NCI-H1417 treated with DMSO at 0.1 percent for 48 hours (cell line): ENCODE results near the gene OR52K1.
"Not testable (repeated sequence)": the region's sequence is repeated elsewhere in the genome, so short reads cannot be mapped to it uniquely, and the experiment has no call there.

ENCODE experiments used
- DNase-seq: peaks from one replicate; lab custom pipeline; 2025; lab: John Stamatoyannopoulos, UW

Gene OR52K1

GRCh38 chr11:4491878-4492606, 9.6 kb downstream of the OR52K1 start:
- no peak for DNase-seq

- no peak for DNase-seq
These were observed 11.0 kb downstream of the OR52K1 start for GRCh38 chr11:4493480-4493818.

GRCh38 chr11:4495487-4495886, 13.0 kb downstream of the OR52K1 start:
- DNase-seq = no peak

- no peak for DNase-seq
These were observed 13.5 kb downstream of the OR52K1 start for GRCh38 chr11:4495986-4496385.

GRCh38 chr11:4496557-4497248, 14.3 kb downstream of the OR52K1 start:
- DNase-seq = no peak

- no peak for DNase-seq
These were observed 26.4 kb downstream of the OR52K1 start for GRCh38 chr11:4508886-4509285.

- DNase-seq = no peak
These were observed 29.1 kb downstream of the OR52K1 start for GRCh38 chr11:4511282-4512245.

- DNase-seq = no peak
These were observed 31.8 kb downstream of the OR52K1 start for GRCh38 chr11:4514196-4514595.

GRCh38 chr11:4522339-4522738, 39.9 kb downstream of the OR52K1 start:
- no peak for DNase-seq

GRCh38 chr11:4522752-4523151, 40.3 kb downstream of the OR52K1 start:
- DNase-seq = no peak

GRCh38 chr11:4523666-4524065, 41.2 kb downstream of the OR52K1 start:
- no peak for DNase-seq

- no peak for DNase-seq
These were observed 45.5 kb downstream of the OR52K1 start for GRCh38 chr11:4527926-4528325.

GRCh38 chr11:4531686-4532085, 49.2 kb downstream of the OR52K1 start:
- DNase-seq = not testable (repeated sequence)

- no peak for DNase-seq
These were observed 57.3 kb downstream of the OR52K1 start for GRCh38 chr11:4539603-4540219.

GRCh38 chr11:4541071-4541470, 58.6 kb downstream of the OR52K1 start:
- DNase-seq = no peak
